Measurements from ENCODE around the gene ACVR1. TPM values are rescaled to one million over a fixed set of nuclear protein-coding genes. Genes with fewer than 3 reads are reported as not detected.
"Not testable (repeated sequence)": the region's sequence is repeated elsewhere in the genome, so short reads cannot be mapped to it uniquely, and the experiment has no call there.

Gene ACVR1
- total and polyA plus RNA-seq, 8 donors = 27.3 to 37.7 (median 31.8) TPM

- ATAC-seq (no peak), DNase-seq (no peak)
- peaks cover 0 to 39% of the 10 kb centered on the region in 2 donors for H3K9me3 ChIP-seq
- intact Hi-C loops (cut with DNase I) = no loop called here
- no peak overlapping the region for H3K27ac ChIP-seq
- peaks cover 0 to 11% of the 10 kb centered on the region in 2 donors for H3K36me3 ChIP-seq
- H3K4me1 ChIP-seq = no peaks in the 10 kb centered on the region
- no peaks in the 10 kb centered on the region for H3K27me3 ChIP-seq
- no peak overlapping the region for H3K4me3 ChIP-seq
- no peak for TF ChIP-seq CTCF (IDR thresholded peaks at IDR 0.05)
Observed at GRCh38 chr2:157725846-157726245, 150.3 kb downstream of the ACVR1 start.

GRCh38 chr2:157722580-157723234 lies 153.4 kb downstream of the ACVR1 start:
- ATAC-seq (no peak), DNase-seq (peak in 1 of 4 donors; percentile 2)
- H3K27me3 ChIP-seq = no peaks in the 10 kb centered on the region
- no peaks in the 10 kb centered on the region for H3K4me1 ChIP-seq
- no peak for TF ChIP-seq CTCF (IDR thresholded peaks at IDR 0.05)
- H3K4me3 ChIP-seq = no peak overlapping the region
- peaks cover 0 to 11% of the 10 kb centered on the region in 2 donors for H3K36me3 ChIP-seq
- peaks cover 0 to 45% of the 10 kb centered on the region in 2 donors for H3K9me3 ChIP-seq
- no peak overlapping the region for H3K27ac ChIP-seq
- intact Hi-C loops (cut with DNase I) = no loop called here

GRCh38 chr2:157720504-157720903 lies 155.6 kb downstream of the ACVR1 start:
- Histone ChIP-seq H3K4me1 (no peaks in the 10 kb centered on the region), H3K36me3 (peaks cover 0 to 8% of the 10 kb centered on the region in 2 donors), H3K9me3 (peaks cover 0 to 45% of the 10 kb centered on the region in 2 donors), H3K27me3 (no peaks in the 10 kb centered on the region), H3K27ac (no peak overlapping the region), H3K4me3 (no peak overlapping the region)
- intact Hi-C loops (cut with DNase I) = no loop called here
- ATAC-seq = no peak
- DNase-seq = no peak
- TF ChIP-seq CTCF (IDR thresholded peaks at IDR 0.05) = no peak

- peaks cover 0 to 44% of the 10 kb centered on the region in 2 donors for H3K9me3 ChIP-seq
- H3K27me3 ChIP-seq; intact Hi-C loops (cut with DNase I); DNase-seq; H3K4me1 ChIP-seq; H3K4me3 ChIP-seq; H3K36me3 ChIP-seq; ATAC-seq; H3K27ac ChIP-seq: not testable (repeated sequence)
Observed at GRCh38 chr2:157704653-157705052, 171.5 kb downstream of the ACVR1 start.

- H3K4me1 ChIP-seq; H3K27me3 ChIP-seq; DNase-seq; H3K27ac ChIP-seq; intact Hi-C loops (cut with DNase I); ATAC-seq; H3K4me3 ChIP-seq; H3K36me3 ChIP-seq: not testable (repeated sequence)
- peaks cover 0 to 45% of the 10 kb centered on the region in 2 donors for H3K9me3 ChIP-seq
Observed at GRCh38 chr2:157704148-157704547, 172.0 kb downstream of the ACVR1 start.

- Histone ChIP-seq H3K27ac (no peak overlapping the region), H3K4me3 (no peak overlapping the region), H3K36me3 (no peaks in the 10 kb centered on the region), H3K9me3 (peaks cover 0 to 43% of the 10 kb centered on the region in 2 donors), H3K27me3 (no peaks in the 10 kb centered on the region), H3K4me1 (no peaks in the 10 kb centered on the region)
- intact Hi-C loops (cut with DNase I) = no loop called here
- TF ChIP-seq CTCF (IDR thresholded peaks at IDR 0.05) = no peak
- no peak for DNase-seq
- ATAC-seq = no peak
Observed at GRCh38 chr2:157699806-157700205, 176.3 kb downstream of the ACVR1 start.
